Panc1 (cell line): Measurements from ENCODE around the gene CASP6. TPM values are rescaled to one million over a fixed set of nuclear protein-coding genes. Genes with fewer than 3 reads are reported as not detected.

Source experiments
- ATAC-seq: fragments of 200-7000 bp; cut with Tn5 transposase; 2 replicates; pipeline ENCODE4 v1.9.1; 2020; ENCODE audit warnings: mild to moderate bottlenecking, moderate library complexity
- BruUV-seq: library from RNA; stranded (reverse); fragments of 400-500 nt; replicated peaks from 2 replicates; lab custom pipeline; 2021; lab: Mats Ljungman, UMichigan
- CTCF ChIA-PET: fragments of 300-600 bp; sonication (Branson Sonifier 250); formaldehyde crosslinking; loops from one replicate; lab custom pipeline; 2022; ENCODE audit warnings: antibody characterized with exemption; lab: Charles Lee
- POLR2A ChIA-PET: fragments of 300-600 bp; sonication (Branson Sonifier 250); formaldehyde crosslinking; loops from one replicate; lab custom pipeline; 2022; ENCODE audit warnings: antibody characterized with exemption; lab: Charles Lee
- DNase-seq: peaks from one replicate; pipeline ENCODE4 v3.0.0-alpha.2; 2010; ENCODE audit warnings: low read depth, low spot score
- H3K27ac ChIP-seq: 2 replicates; pipeline ENCODE4 v1.5.1; 2011; ENCODE audit warnings: mild to moderate bottlenecking, low read length, inconsistent platforms
- H3K27me3 ChIP-seq: fragments of 200-500 bp; sonication (Bioruptor generic); 2 replicates; pipeline ENCODE4 v1.6.0; 2014; ENCODE audit warnings: low read length, inconsistent platforms; ENCODE audit not compliant: control insufficient read depth, insufficient read depth
- H3K36me3 ChIP-seq: fragments of 200-500 bp; sonication (Bioruptor generic); 2 replicates; pipeline ENCODE4 v1.5.1; 2014; ENCODE audit warnings: inconsistent platforms, mild to moderate bottlenecking, low read length, moderate library complexity; ENCODE audit not compliant: control insufficient read depth, insufficient read depth
- H3K4me1 ChIP-seq: 2 replicates; pipeline ENCODE4 v1.5.1; 2011; ENCODE audit warnings: inconsistent platforms, mild to moderate bottlenecking, low read length, moderate library complexity; ENCODE audit not compliant: control insufficient read depth, insufficient read depth
- H3K4me3 ChIP-seq, 2 experiments: 2 replicates each; pipeline ENCODE4 v1.5.1; 2011 to 2012; ENCODE audit warnings: low read depth in 2 of 2, low read length in 2 of 2, mild to moderate bottlenecking in 2 of 2, inconsistent platforms in 1 of 2, moderate library complexity in 1 of 2
- H3K9me3 ChIP-seq: fragments of 200-500 bp; sonication (Bioruptor generic); 2 replicates; pipeline ENCODE4 v1.5.1; 2014; ENCODE audit warnings: low read depth, mild to moderate bottlenecking, inconsistent platforms, low read length, moderate library complexity; ENCODE audit not compliant: control insufficient read depth, insufficient read depth
- CTCF ChIP-seq: fragments of 450-650 bp; IDR thresholded peaks from 2 replicates; pipeline ENCODE4 v1.5.1; 2017; ENCODE audit warnings: mild to moderate bottlenecking
- POLR2AphosphoS5 ChIP-seq: IDR thresholded peaks from 2 replicates; pipeline ENCODE4 v1.6.1; 2012; ENCODE audit warnings: mild to moderate bottlenecking, low read depth, low read length, moderate library complexity
- REST ChIP-seq, 2 experiments: IDR thresholded peaks; 2 replicates each; pipeline ENCODE4 v1.6.1; 2011 to 2012; ENCODE audit warnings: low read depth in 2 of 2, control low read depth in 1 of 2, low read length in 1 of 2, mild to moderate bottlenecking in 1 of 2, moderate library complexity in 1 of 2; ENCODE audit not compliant: insufficient read depth in 1 of 2
- SIN3A ChIP-seq: IDR thresholded peaks from 2 replicates; pipeline ENCODE4 v1.6.1; 2012; ENCODE audit warnings: low read depth, mild to moderate bottlenecking, low read length, moderate library complexity, borderline replicate concordance; ENCODE audit not compliant: insufficient read depth
- TCF7L2 ChIP-seq: IDR thresholded peaks from 2 replicates; pipeline ENCODE4 v1.6.1; 2011; ENCODE audit warnings: mild to moderate bottlenecking, low read depth, low read length, inconsistent platforms
- in situ Hi-C: cut with HindIII; loops from 2 replicates; pipeline ENCODE4 v1.10.0; 2016; ENCODE audit warnings: low sequenced_read_pairs, low pct_unique_long_range_greater_than_20kb
- intact Hi-C: fragments of 100-400 bp; cut with micrococcal nuclease; formaldehyde crosslinking; loops from one replicate; pipeline ENCODE4 v1.10.0; 2022; ENCODE audit not compliant: unreplicated experiment
- total RNA-seq: library from RNA; stranded (reverse); gene quantifications from one replicate; pipeline ENCODE4 v1.2.1, GENCODE V29; 2021; ENCODE audit not compliant: unreplicated experiment

Gene CASP6
- total RNA-seq, 1 experiment from 2014 or later, result 15.2 TPM

- H3K4me3 ChIP-seq, result no peak overlapping the region
- ATAC-seq (no peak), DNase-seq (no peak)
- no TSS peak for BruUV-seq
- POLR2A ChIA-PET, result no interaction called here
- no peak overlapping the region for H3K27ac ChIP-seq
- H3K9me3 ChIP-seq, result no peaks in the 10 kb centered on the region
- no peaks in the 10 kb centered on the region for H3K36me3 ChIP-seq
- intact Hi-C loops, result no loop called here
- H3K4me1 ChIP-seq, result no peaks in the 10 kb centered on the region
- CTCF ChIA-PET, result no interaction called here
- no peaks in the 10 kb centered on the region; the same call in 1 of the 2 replicates for H3K27me3 ChIP-seq
- in situ Hi-C loops, result no loop called here
- TF ChIP-seq CTCF (no peak), REST (IDR thresholded peaks at IDR 0.05; ENCODE audit: insufficient read depth in 1 of 2, low read depth in 2 of 2, low read length in 1 of 2) (no peak)
Measured at GRCh38 chr4:109751852-109752251, 48.6 kb upstream of the CASP6 start.

GRCh38 chr4:109750652-109751244, 47.5 kb upstream of the CASP6 start:
- in situ Hi-C loops (no loop called here), intact Hi-C loops (no loop called here)
- POLR2A ChIA-PET, result no interaction called here

More at GRCh38 chr4:109750652-109751244, 47.5 kb upstream of the CASP6 start:
- Histone ChIP-seq H3K27ac (no peak overlapping the region), H3K4me3 (no peak overlapping the region), H3K9me3 (no peaks in the 10 kb centered on the region), H3K27me3 (peaks cover 2% of the 10 kb centered on the region), H3K4me1 (no peaks in the 10 kb centered on the region), H3K36me3 (no peaks in the 10 kb centered on the region)
- DNase-seq (no peak), ATAC-seq (no peak)
- CTCF ChIA-PET, result no interaction called here
- BruUV-seq, result no TSS peak
- TF ChIP-seq CTCF, result no peak
- no peak for TF ChIP-seq POLR2AphosphoS5
- TF ChIP-seq SIN3A, result no peak
- TF ChIP-seq REST (IDR thresholded peaks at IDR 0.05; ENCODE audit: insufficient read depth in 1 of 2, low read depth in 2 of 2, low read length in 1 of 2), result no peak
- no peak for TF ChIP-seq TCF7L2
